Osteoblast (primary cell): ENCODE results near the gene CSMD2. TPM values are rescaled to one million over a fixed set of nuclear protein-coding genes. Genes with fewer than 3 reads are reported as not detected.

Experiments used
- DNase-seq: peaks from one replicate; pipeline ENCODE4 v3.0.0; 2011; ENCODE audit warnings: low spot score, mixed read lengths; ENCODE audit not compliant: insufficient read length; ENCODE audit errors: missing footprints
- H2AFZ ChIP-seq: 2 replicates; pipeline ENCODE4 v1.6.0; 2011; ENCODE audit warnings: mild to moderate bottlenecking, low read length
- H3K27ac ChIP-seq: 2 replicates; pipeline ENCODE4 v1.5.1; 2011; ENCODE audit warnings: mild to moderate bottlenecking, low read depth, low read length, moderate library complexity
- H3K27me3 ChIP-seq: 2 replicates; pipeline ENCODE4 v1.6.0; 2012; ENCODE audit warnings: mild to moderate bottlenecking, control low read depth, inconsistent platforms, low read length, moderate library complexity; ENCODE audit not compliant: insufficient read depth
- H3K36me3 ChIP-seq: 2 replicates; pipeline ENCODE4 v1.5.1; 2011; ENCODE audit warnings: mild to moderate bottlenecking, low read length, control low read depth, moderate library complexity; ENCODE audit not compliant: insufficient read depth
- H3K4me1 ChIP-seq: 2 replicates; pipeline ENCODE4 v1.5.1; 2011; ENCODE audit warnings: mild to moderate bottlenecking, low read length, control low read depth, moderate library complexity; ENCODE audit not compliant: insufficient read depth
- H3K4me2 ChIP-seq: 2 replicates; pipeline ENCODE4 v1.6.0; 2011; ENCODE audit warnings: mild to moderate bottlenecking, low read length; ENCODE audit not compliant: insufficient read depth
- H3K4me3 ChIP-seq: fragments of 200-600 bp; sonication (generic); 3 replicates; pipeline ENCODE4 v1.5.1; 2012; ENCODE audit warnings: mild to moderate bottlenecking, low read length, inconsistent platforms; ENCODE audit not compliant: insufficient read depth
- H3K79me2 ChIP-seq: 2 replicates; pipeline ENCODE4 v1.6.0; 2012; ENCODE audit warnings: mild to moderate bottlenecking, low read length, control low read depth, inconsistent platforms; ENCODE audit not compliant: insufficient read depth
- H3K9me3 ChIP-seq: 2 replicates; pipeline ENCODE4 v1.5.1; 2011; ENCODE audit warnings: low read depth, low read length, control low read depth
- H4K20me1 ChIP-seq: 2 replicates; pipeline ENCODE4 v1.6.0; 2012; ENCODE audit warnings: mild to moderate bottlenecking, low read length, control low read depth; ENCODE audit not compliant: insufficient read depth
- total RNA-seq: library from RNA; depleted of rRNA; stranded (reverse); fragments of >200 nt; gene quantifications from 2 replicates; pipeline ENCODE4 v1.2.3, GENCODE V29; 2012
- TF ChIP-seq, protein P1 (sequence below): IDR thresholded peaks from 2 replicates; pipeline ENCODE4 v1.5.1; 2011; ENCODE audit warnings: mild to moderate bottlenecking, low read depth, low read length, moderate library complexity; ENCODE audit errors: extremely low read depth

Gene CSMD2
- total RNA-seq, 1 donor, result 0.36 TPM

DNA sequence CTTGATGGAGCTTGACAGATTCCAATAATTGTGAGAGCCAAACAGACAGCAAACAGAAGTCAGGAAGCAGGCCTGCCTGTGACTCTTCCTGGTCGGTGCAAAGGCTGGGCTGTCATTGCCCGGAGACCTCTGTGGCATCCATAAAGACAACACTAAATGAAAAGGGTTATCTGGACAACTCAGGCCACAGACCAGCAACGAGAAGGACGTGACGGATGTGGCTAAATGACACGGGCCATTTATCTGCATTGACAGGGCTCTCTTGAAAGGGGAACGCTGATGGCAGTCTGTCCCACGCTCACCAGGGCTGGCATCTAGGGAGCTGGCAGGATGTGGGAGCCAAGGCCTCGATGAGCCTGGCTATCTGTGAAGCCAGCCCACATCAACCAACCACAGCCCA, 266.1 kb downstream of the CSMD2 start:
- TF ChIP-seq, protein P1, sequence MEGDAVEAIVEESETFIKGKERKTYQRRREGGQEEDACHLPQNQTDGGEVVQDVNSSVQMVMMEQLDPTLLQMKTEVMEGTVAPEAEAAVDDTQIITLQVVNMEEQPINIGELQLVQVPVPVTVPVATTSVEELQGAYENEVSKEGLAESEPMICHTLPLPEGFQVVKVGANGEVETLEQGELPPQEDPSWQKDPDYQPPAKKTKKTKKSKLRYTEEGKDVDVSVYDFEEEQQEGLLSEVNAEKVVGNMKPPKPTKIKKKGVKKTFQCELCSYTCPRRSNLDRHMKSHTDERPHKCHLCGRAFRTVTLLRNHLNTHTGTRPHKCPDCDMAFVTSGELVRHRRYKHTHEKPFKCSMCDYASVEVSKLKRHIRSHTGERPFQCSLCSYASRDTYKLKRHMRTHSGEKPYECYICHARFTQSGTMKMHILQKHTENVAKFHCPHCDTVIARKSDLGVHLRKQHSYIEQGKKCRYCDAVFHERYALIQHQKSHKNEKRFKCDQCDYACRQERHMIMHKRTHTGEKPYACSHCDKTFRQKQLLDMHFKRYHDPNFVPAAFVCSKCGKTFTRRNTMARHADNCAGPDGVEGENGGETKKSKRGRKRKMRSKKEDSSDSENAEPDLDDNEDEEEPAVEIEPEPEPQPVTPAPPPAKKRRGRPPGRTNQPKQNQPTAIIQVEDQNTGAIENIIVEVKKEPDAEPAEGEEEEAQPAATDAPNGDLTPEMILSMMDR, result no peak
- Histone ChIP-seq H3K79me2 (no peaks in the 10 kb centered on the region), H3K4me1 (no peaks in the 10 kb centered on the region), H3K9me3 (peaks cover 2% of the 10 kb centered on the region), H2AFZ (no peak overlapping the region), H3K4me3 (no peak overlapping the region), H3K27me3 (no peaks in the 10 kb centered on the region), H3K36me3 (no peaks in the 10 kb centered on the region), H3K4me2 (no peak overlapping the region), H4K20me1 (no peaks in the 10 kb centered on the region), H3K27ac (no peak overlapping the region)
- DNase-seq, result no peak

DNA sequence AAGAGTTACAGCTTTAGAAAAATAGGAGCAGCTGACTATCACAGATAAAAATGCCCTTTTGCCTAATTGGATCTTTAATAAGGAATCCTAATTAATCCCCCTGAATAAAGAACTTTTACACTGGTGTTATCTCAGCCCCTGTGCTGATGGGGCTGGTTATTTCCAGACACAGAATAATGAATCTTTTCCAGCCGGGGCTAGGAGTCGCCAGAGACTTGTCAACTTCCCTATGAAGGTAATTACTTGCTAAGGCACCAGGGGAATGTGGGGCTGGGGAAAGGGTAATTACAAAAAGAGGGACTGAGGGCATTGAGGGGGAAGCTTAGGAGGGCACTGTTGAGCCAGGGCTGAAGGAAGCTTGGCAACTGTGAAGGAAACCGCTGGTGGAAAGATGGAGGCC, 266.6 kb downstream of the CSMD2 start:
- TF ChIP-seq, protein P1, result no peak
- Histone ChIP-seq H3K79me2 (no peaks in the 10 kb centered on the region), H3K27me3 (no peaks in the 10 kb centered on the region), H4K20me1 (no peaks in the 10 kb centered on the region), H3K36me3 (no peaks in the 10 kb centered on the region), H3K9me3 (peaks cover 2% of the 10 kb centered on the region), H3K4me2 (no peak overlapping the region), H2AFZ (no peak overlapping the region), H3K27ac (no peak overlapping the region), H3K4me1 (no peaks in the 10 kb centered on the region), H3K4me3 (no peak overlapping the region)
- no peak for DNase-seq

DNA sequence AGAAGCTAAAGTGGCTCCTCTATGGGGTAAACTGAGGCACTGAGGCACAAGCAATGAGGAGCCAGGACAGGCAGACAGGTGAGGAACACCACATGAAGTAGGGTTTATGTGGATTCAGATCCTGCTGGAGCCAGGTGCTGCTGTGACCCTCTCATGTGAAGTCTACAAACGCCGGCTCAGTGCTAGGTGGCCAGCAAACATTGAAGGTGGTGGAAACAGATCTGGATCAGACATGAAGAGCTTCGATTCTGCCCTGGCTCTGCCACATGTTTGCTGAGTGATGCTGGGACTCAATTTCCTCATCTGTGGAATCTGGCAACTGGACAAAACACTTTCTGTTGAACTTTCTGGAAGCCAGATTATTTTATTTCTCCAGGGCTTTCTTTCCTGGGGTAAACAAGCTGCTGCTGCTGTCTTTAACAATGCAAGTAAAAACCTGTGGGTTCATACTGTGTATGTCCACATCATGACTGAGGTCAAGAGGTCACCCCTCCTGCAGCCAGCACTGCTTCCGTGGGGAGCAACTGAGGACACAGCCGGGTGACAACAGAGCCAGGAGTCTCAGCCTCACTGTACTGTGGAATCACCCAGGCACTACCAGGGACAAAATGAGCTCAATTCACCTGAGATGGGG, 267.8 kb downstream of the CSMD2 start:
- Histone ChIP-seq H3K4me3 (no peak overlapping the region), H3K4me2 (no peak overlapping the region), H3K9me3 (peaks cover 2% of the 10 kb centered on the region), H3K79me2 (no peaks in the 10 kb centered on the region), H3K27ac (no peak overlapping the region), H4K20me1 (no peaks in the 10 kb centered on the region), H3K27me3 (no peaks in the 10 kb centered on the region), H3K36me3 (no peaks in the 10 kb centered on the region), H3K4me1 (no peaks in the 10 kb centered on the region), H2AFZ (no peak overlapping the region)
- TF ChIP-seq, protein P1, result no peak
- DNase-seq, result no peak

DNA sequence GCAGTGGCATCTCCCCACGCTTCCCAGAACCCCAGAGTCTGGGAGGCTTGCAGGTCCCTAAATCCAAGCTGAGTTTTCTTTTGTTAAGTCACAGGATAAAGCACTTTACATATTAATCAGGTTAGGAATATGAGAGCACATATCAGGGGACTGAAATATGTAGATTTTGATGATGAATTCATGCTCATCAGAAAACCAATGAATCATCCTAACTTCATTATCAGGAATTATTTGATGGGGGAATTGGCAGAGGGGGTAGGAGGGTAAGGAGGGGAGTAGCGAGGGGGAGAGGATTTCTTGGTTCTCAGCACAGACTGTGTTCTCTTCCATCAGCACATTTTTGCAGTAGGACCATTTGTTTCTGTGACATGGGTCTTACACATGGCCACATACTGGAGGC, 269.1 kb downstream of the CSMD2 start:
- Histone ChIP-seq H4K20me1 (no peaks in the 10 kb centered on the region), H3K4me1 (no peaks in the 10 kb centered on the region), H3K36me3 (no peaks in the 10 kb centered on the region), H3K4me2 (no peak overlapping the region), H3K9me3 (peaks cover 2% of the 10 kb centered on the region), H3K27me3 (no peaks in the 10 kb centered on the region), H3K27ac (no peak overlapping the region), H3K79me2 (no peaks in the 10 kb centered on the region), H2AFZ (no peak overlapping the region), H3K4me3 (no peak overlapping the region)
- TF ChIP-seq, protein P1, result no peak
- DNase-seq, result no peak
